Measurements from ENCODE around the gene MOSPD3.

DNA sequence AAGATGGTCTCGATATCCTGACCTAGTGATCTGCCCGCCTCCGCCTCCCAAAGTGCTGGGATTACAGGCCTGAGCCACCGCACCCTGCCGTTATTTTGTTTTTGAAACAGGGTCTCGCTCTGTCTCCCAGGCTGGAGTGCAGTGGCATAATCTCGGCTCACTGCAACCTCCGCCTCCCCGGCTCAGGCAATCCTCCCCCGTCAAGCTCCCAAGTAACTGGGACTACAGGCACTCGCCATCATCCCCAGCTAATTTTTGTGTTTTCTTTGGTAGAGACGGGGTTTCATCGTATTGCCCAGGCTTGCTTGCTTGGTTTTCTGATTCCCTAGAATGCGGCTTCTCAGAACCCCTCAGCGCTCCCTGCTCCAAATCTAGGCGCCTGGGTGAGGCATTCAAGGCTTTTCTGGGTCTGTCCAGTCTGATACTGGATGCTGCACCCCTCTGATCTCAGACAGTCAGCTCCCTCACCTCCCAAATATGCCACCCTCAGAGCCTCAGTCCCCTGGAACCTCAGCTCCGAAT lies 27.7 kb downstream of the MOSPD3 start:
- TF ChIP-seq, protein P1, sequence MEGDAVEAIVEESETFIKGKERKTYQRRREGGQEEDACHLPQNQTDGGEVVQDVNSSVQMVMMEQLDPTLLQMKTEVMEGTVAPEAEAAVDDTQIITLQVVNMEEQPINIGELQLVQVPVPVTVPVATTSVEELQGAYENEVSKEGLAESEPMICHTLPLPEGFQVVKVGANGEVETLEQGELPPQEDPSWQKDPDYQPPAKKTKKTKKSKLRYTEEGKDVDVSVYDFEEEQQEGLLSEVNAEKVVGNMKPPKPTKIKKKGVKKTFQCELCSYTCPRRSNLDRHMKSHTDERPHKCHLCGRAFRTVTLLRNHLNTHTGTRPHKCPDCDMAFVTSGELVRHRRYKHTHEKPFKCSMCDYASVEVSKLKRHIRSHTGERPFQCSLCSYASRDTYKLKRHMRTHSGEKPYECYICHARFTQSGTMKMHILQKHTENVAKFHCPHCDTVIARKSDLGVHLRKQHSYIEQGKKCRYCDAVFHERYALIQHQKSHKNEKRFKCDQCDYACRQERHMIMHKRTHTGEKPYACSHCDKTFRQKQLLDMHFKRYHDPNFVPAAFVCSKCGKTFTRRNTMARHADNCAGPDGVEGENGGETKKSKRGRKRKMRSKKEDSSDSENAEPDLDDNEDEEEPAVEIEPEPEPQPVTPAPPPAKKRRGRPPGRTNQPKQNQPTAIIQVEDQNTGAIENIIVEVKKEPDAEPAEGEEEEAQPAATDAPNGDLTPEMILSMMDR (IDR thresholded peaks at IDR 0.05): no peak
- no peak for TF ChIP-seq POLR2AphosphoS5 (IDR thresholded peaks at IDR 0.05)

Data from upper lobe of left lung (tissue), 4 donors.